ENCODE results near the gene KLF11.
"Not testable (repeated sequence)": the region's sequence is repeated elsewhere in the genome, so short reads cannot be mapped to it uniquely, and the experiment has no call there.

Gene KLF11

DNA sequence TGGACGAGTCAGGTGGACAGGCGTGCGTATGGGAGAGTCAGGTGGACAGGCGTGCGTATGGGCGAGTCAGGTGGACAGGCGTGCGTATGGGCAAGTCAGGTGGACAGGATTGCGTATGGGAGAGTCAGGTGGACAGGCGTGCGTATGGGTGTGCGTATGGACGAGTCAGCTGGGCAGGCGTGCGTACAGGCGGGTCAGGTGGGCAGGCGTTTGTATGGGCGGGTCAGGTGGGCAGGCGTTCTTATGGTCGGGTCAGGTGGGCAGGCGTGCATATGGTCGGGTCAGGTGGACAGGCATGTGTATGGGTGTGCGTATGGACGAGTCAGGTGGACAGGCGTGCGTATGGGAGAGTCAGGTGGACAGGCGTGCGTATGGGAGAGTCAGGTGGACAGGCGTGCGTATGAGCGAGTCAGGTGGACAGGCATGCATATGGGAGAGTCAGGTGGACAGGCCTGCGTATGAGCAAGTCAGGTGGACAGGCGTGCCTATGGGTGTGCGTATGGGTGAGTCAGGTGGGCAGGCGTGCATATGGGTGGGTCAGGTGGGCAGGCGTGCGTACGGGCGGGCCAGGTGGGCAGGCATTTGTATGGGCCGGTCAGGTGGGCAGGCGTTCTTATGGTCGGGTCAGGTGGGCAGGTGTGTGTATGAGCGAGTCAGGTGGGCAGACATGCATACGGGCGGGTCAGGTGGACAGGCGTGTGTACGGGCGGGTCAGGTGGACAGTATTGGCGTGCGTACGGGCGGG, 32.3 kb upstream of the KLF11 start:
- not testable (repeated sequence) for H3K4me3 ChIP-seq (ENCODE audit: low read length); H3K27ac ChIP-seq (ENCODE audit: low read depth, low read length); H3K36me3 ChIP-seq (ENCODE audit: control insufficient read depth, insufficient read depth, low read length); H2BK15ac ChIP-seq (replicated peaks; ENCODE audit: low read depth); H3K56ac ChIP-seq (ENCODE audit: low read length); DNase-seq; H4K5ac ChIP-seq (ENCODE audit: low read length); H4K8ac ChIP-seq (ENCODE audit: low read depth, low read length); H2AK5ac ChIP-seq (ENCODE audit: low read length); H3K23ac ChIP-seq (ENCODE audit: low read length); H3K9ac ChIP-seq (ENCODE audit: low read length); H3K18ac ChIP-seq (ENCODE audit: low read length); H3K4me2 ChIP-seq (ENCODE audit: low read length); H3K4me1 ChIP-seq (ENCODE audit: control insufficient read depth, low read depth, low read length); H2BK5ac ChIP-seq (ENCODE audit: low read length); H3K79me2 ChIP-seq (ENCODE audit: control insufficient read depth, insufficient read depth, low read length); H3K27me3 ChIP-seq (ENCODE audit: insufficient read depth, low read length, poor library complexity); H3K79me1 ChIP-seq (ENCODE audit: low read length); H3K4ac ChIP-seq (ENCODE audit: low read depth, low read length); H2BK120ac ChIP-seq (ENCODE audit: low read depth, low read length)
- WGBS (ENCODE audit: extremely low coverage, insufficient coverage, low lambda C conversion rate): no CpG with 5 or more reads among the region's 52 CpGs

DNA sequence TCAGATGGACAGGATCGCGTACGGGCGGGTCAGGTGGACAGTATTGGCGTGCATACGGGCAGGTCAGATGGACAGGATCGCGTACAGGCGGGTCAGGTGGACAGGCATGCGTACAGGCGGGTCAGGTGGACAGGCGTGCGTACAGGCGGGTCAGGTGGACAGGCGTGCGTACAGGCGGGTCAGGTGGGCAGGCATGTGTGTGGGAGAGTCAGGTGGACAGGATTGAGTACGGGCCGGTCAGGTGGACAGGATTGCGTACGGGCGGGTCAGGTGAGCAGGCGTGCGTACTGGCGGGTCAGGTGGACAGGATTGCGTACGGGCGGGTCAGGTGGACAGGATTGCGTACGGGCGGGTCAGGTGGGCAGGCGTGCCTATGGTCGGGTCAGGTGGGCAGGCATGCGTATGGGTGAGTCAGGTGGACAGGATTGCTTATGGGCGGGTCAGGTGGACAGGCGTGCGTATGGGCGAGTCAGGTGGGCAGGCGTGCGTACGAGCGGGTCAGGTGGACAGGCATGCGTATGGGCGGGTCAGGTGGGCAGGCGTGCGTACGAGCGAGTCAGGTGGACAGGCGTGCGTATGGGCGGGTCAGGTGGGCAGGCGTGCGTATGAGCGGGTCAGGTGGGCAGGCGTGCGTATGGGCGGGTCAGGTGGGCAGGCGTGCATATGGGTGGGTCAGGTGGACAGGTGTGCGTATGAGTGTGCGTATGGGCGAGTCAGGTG, 31.6 kb upstream of the KLF11 start:
- no CpG with 5 or more reads among the region's 61 CpGs for WGBS (ENCODE audit: extremely low coverage, insufficient coverage, low lambda C conversion rate)
- not testable (repeated sequence) for H3K4ac ChIP-seq (ENCODE audit: low read depth, low read length); H3K9ac ChIP-seq (ENCODE audit: low read length); H3K27me3 ChIP-seq (ENCODE audit: insufficient read depth, low read length, poor library complexity); H2BK120ac ChIP-seq (ENCODE audit: low read depth, low read length); H3K27ac ChIP-seq (ENCODE audit: low read depth, low read length); H3K79me1 ChIP-seq (ENCODE audit: low read length); H4K5ac ChIP-seq (ENCODE audit: low read length); H3K4me1 ChIP-seq (ENCODE audit: control insufficient read depth, low read depth, low read length); H3K4me3 ChIP-seq (ENCODE audit: low read length); H3K79me2 ChIP-seq (ENCODE audit: control insufficient read depth, insufficient read depth, low read length); H4K8ac ChIP-seq (ENCODE audit: low read depth, low read length); H3K36me3 ChIP-seq (ENCODE audit: control insufficient read depth, insufficient read depth, low read length); DNase-seq; H3K18ac ChIP-seq (ENCODE audit: low read length); H3K4me2 ChIP-seq (ENCODE audit: low read length); H2BK5ac ChIP-seq (ENCODE audit: low read length); H3K23ac ChIP-seq (ENCODE audit: low read length); H2BK15ac ChIP-seq (replicated peaks; ENCODE audit: low read depth); H2AK5ac ChIP-seq (ENCODE audit: low read length); H3K56ac ChIP-seq (ENCODE audit: low read length)

DNA sequence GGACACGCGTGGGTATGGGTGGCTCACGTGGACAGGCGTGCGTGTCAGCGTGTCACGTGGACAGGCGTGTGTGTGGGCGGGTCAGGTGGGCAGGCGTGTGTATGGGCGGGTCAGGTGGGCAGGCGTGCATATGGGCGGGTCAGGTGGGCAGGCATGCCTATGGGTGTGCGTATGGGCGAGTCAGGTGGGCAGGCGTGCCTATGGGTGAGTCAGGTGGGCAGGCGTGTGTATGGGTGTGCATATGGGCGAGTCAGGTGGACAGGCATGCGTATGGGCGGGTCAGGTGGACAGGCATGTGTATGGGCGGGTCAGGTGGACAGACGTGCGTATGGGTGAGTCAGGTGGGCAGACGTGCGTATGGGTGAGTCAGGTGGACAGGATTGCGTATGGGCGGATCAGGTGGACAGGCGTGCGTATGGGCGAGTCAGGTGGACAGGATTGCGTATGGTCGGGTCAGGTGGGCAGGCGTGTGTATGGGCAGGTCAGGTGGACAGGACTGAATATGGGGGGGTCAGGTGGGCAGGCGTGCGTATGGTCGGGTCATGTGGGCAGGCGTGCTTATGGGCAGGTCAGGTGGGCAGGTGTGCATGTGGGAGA, 30.9 kb upstream of the KLF11 start:
- H3K27me3 ChIP-seq (ENCODE audit: insufficient read depth, low read length, poor library complexity); H2AK5ac ChIP-seq (ENCODE audit: low read length); H3K79me1 ChIP-seq (ENCODE audit: low read length); H3K36me3 ChIP-seq (ENCODE audit: control insufficient read depth, insufficient read depth, low read length); H4K5ac ChIP-seq (ENCODE audit: low read length); H3K4me1 ChIP-seq (ENCODE audit: control insufficient read depth, low read depth, low read length); H3K56ac ChIP-seq (ENCODE audit: low read length); H3K27ac ChIP-seq (ENCODE audit: low read depth, low read length); H2BK120ac ChIP-seq (ENCODE audit: low read depth, low read length); H3K4me3 ChIP-seq (ENCODE audit: low read length); H2BK5ac ChIP-seq (ENCODE audit: low read length); H3K4ac ChIP-seq (ENCODE audit: low read depth, low read length); H3K23ac ChIP-seq (ENCODE audit: low read length); H3K18ac ChIP-seq (ENCODE audit: low read length); H2BK15ac ChIP-seq (replicated peaks; ENCODE audit: low read depth); H3K4me2 ChIP-seq (ENCODE audit: low read length); H3K9ac ChIP-seq (ENCODE audit: low read length); H3K79me2 ChIP-seq (ENCODE audit: control insufficient read depth, insufficient read depth, low read length); H4K8ac ChIP-seq (ENCODE audit: low read depth, low read length); DNase-seq: not testable (repeated sequence)
- WGBS (ENCODE audit: extremely low coverage, insufficient coverage, low lambda C conversion rate): no CpG with 5 or more reads among the region's 37 CpGs

DNA sequence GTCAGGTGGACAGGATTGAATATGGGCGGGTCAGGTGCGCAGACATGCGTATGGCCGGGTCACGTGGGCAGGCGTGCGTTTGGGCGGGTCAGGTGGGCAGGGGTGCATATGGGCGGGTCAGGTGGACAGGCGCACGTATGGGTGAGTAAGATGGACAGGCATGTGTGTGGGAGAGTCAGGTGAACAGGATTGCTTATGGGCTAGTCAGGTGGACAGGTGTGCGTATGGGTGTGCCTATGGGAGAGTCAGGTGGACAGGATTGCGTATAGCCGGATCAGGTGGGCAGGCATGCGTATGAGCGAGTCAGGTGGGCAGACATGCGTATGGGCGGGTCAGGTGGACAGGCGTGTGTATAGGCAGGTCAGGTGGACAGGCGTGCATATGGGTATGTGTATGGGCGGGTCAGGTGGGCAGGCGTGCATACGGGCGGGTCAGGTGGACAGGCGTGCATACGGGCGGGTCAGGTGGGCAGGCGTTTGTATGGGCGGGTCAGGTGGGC, 30.3 kb upstream of the KLF11 start:
- DNase-seq: no peak
- Histone ChIP-seq H3K4me2 (ENCODE audit: low read length) (no peak overlapping the region), H3K4me1 (ENCODE audit: control insufficient read depth, low read depth, low read length) (no peaks in the 10 kb centered on the region), H3K27me3 (ENCODE audit: insufficient read depth, low read length, poor library complexity) (no peaks in the 10 kb centered on the region), H3K36me3 (ENCODE audit: control insufficient read depth, insufficient read depth, low read length) (no peaks in the 10 kb centered on the region), H4K8ac (ENCODE audit: low read depth, low read length) (no peak overlapping the region), H3K4ac (ENCODE audit: low read depth, low read length) (no peak overlapping the region), H2BK5ac (ENCODE audit: low read length) (no peak overlapping the region), H3K4me3 (ENCODE audit: low read length) (no peak overlapping the region), H3K27ac (ENCODE audit: low read depth, low read length) (no peak overlapping the region), H3K18ac (ENCODE audit: low read length) (no peak overlapping the region), H3K79me1 (ENCODE audit: low read length) (no peaks in the 10 kb centered on the region), H3K56ac (ENCODE audit: low read length) (no peak overlapping the region), H2AK5ac (ENCODE audit: low read length) (no peak overlapping the region), H3K23ac (ENCODE audit: low read length) (no peak overlapping the region), H3K9ac (ENCODE audit: low read length) (no peak overlapping the region), H4K5ac (ENCODE audit: low read length) (no peak overlapping the region), H2BK120ac (ENCODE audit: low read depth, low read length) (no peak overlapping the region), H2BK15ac (replicated peaks; ENCODE audit: low read depth) (no peak overlapping the region), H3K79me2 (ENCODE audit: control insufficient read depth, insufficient read depth, low read length) (no peaks in the 10 kb centered on the region)
- no CpG with 5 or more reads among the region's 29 CpGs for WGBS (ENCODE audit: extremely low coverage, insufficient coverage, low lambda C conversion rate)

DNA sequence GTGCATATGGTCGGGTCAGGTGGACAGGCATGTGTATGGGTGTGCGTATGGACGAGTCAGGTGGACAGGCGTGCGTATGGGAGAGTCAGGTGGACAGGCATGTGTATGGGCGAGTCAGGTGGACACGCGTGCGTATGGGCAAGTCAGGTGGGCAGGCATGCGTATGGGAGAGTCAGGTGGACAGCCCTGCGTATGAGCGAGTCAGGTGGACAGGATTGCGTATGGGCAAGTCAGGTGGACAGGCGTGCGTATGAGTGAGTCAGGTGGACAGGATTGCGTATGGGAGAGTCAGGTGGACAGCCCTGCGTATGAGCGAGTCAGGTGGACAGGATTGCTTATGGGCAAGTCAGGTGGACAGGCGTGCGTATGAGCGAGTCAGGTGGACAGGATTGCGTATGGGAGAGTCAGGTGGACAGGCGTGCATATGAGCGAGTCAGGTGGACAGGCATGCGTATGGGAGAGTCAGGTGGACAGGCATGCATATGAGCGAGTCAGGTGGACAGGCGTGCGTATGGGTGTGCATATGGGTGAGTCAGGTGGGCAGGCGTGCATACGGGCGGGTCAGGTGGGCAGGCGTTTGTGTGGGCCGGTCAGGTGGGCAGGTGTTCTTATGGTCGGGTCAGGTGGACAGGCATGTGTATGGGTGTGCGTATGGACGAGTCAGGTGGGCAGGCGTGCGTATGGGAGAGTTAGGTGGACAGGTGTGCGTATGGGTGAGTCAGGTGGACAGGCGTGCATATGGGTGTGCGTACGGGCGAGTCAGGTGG, 29.5 kb upstream of the KLF11 start:
- not testable (repeated sequence) for H3K27me3 ChIP-seq (ENCODE audit: insufficient read depth, low read length, poor library complexity); H3K36me3 ChIP-seq (ENCODE audit: control insufficient read depth, insufficient read depth, low read length); H3K23ac ChIP-seq (ENCODE audit: low read length); H2AK5ac ChIP-seq (ENCODE audit: low read length); H3K4me2 ChIP-seq (ENCODE audit: low read length); DNase-seq; H3K9ac ChIP-seq (ENCODE audit: low read length); H2BK15ac ChIP-seq (replicated peaks; ENCODE audit: low read depth); H3K79me1 ChIP-seq (ENCODE audit: low read length); H4K5ac ChIP-seq (ENCODE audit: low read length); H3K79me2 ChIP-seq (ENCODE audit: control insufficient read depth, insufficient read depth, low read length); H3K4me3 ChIP-seq (ENCODE audit: low read length); H2BK5ac ChIP-seq (ENCODE audit: low read length); H3K27ac ChIP-seq (ENCODE audit: low read depth, low read length); H3K18ac ChIP-seq (ENCODE audit: low read length); H3K4me1 ChIP-seq (ENCODE audit: control insufficient read depth, low read depth, low read length); H3K4ac ChIP-seq (ENCODE audit: low read depth, low read length); H2BK120ac ChIP-seq (ENCODE audit: low read depth, low read length); H4K8ac ChIP-seq (ENCODE audit: low read depth, low read length); H3K56ac ChIP-seq (ENCODE audit: low read length)
- no CpG with 5 or more reads among the region's 43 CpGs for WGBS (ENCODE audit: extremely low coverage, insufficient coverage, low lambda C conversion rate)
